Activated CD8-positive, alpha-beta memory T cell treated with anti-CD3 and anti-CD28 coated beads for 48 hours (primary cell): ENCODE data around the gene FAAP100.

Experiments used
- DNase-seq, 3 experiments: peaks; one replicate each; pipeline ENCODE4 v3.0.0-alpha.2; 2020; ENCODE audit warnings: low read depth in 2 of 3, low spot score in 2 of 3

FAAP100 gene

GRCh38 chr17:81491181-81491581, 61.0 kb downstream of the FAAP100 start:
- DNase-seq = no peak

DNA sequence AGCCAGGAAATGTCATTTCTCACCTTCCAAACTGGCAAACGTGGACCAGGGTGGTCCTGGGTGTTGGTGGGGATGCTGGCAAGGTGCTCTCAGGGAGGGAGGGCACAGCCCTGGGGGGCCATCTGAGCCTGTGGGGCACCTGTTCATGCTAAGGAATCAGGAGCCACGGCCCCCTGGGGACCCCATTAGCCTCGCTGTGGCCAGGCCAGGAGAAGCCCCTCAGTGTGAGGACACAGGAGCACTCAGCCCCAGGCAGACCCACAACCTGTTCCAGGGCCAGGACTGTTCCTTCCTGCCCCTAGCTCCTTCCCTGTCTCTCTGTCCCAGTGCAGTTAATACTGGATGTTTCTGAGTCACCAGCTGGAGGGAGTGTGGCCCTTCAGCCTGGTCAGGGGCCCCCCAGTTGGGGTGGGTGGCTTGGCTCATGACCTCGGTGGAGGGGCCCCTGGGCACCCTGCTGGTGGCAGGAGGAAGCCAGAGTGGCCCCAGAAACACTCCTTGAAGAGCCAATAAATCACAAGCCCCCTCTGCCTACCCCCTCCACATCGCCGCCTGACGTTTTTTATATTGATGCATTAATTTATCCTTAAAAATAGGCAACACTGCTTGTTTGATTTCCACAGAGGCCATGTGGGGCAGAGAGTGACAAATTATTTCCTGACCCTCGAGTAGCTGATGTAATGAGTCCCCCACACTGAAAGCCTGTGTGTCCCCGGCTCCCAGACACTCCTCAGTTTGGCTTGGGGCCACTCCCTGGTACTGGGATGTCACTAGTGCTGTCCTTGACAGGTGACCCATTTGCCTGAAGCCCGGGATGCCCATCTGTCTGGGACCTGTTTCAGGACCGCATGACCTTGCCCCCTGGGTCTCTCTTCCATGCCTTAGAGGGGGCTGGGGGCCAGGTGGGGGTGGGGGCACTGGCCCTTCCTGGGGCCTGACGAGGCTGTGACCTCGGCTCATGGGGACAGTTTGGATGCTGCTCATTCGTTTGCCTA, 61.9 kb downstream of the FAAP100 start:
- DNase-seq = no peak
